Tibial nerve (tissue), 4 donors: ENCODE results near the gene MINDY4. TPM values are rescaled to one million over a fixed set of nuclear protein-coding genes. Genes with fewer than 3 reads are reported as not detected.

Source experiments
- DNase-seq, 2 donors: peaks; one replicate each; pipeline ENCODE4 v3.0.0-alpha.2; 2019; ENCODE audit warnings: low spot score in 2 of 2
- H3K27ac ChIP-seq, 4 donors: fragments of 200-600 bp; sonication (generic) in 3 of 4; one replicate each; pipeline ENCODE4 v1.5.1; 2017 to 2019; ENCODE audit warnings: mild to moderate bottlenecking in 1 of 4
- H3K27me3 ChIP-seq, 2 donors: fragments of 200-600 bp; sonication (generic) in 1 of 2; one replicate each; pipeline versions ENCODE4 v1.5.1 to v1.6.0; 2017 to 2019
- H3K36me3 ChIP-seq, 3 donors: fragments of 200-600 bp; sonication (generic); one replicate each; pipeline ENCODE4 v1.5.1; 2018 to 2019
- H3K4me1 ChIP-seq, 4 donors: fragments of 200-600 bp; sonication (generic) in 3 of 4; one replicate each; pipeline ENCODE4 v1.5.1; 2017 to 2019
- H3K4me3 ChIP-seq, 4 donors: fragments of 200-600 bp; sonication (generic) in 3 of 4; one replicate each; pipeline ENCODE4 v1.5.1; 2017 to 2019; ENCODE audit warnings: mild to moderate bottlenecking in 1 of 4, moderate library complexity in 1 of 4
- H3K9me3 ChIP-seq, 4 donors: fragments of 200-600 bp; sonication (generic) in 3 of 4; one replicate each; pipeline ENCODE4 v1.5.1; 2017 to 2019
- CTCF ChIP-seq, 5 experiments: fragments of 200-600 bp in 3 of 5; fragments of 450-650 bp in 2 of 5; sonication (generic) in 3 of 5; IDR thresholded peaks; one replicate each; pipeline ENCODE4 v1.5.1; 2016 to 2019; ENCODE audit warnings: antibody characterized with exemption in 5 of 5, mild to moderate bottlenecking in 3 of 5, moderate library complexity in 2 of 5
- EP300 ChIP-seq, 2 donors: sonication (generic); formaldehyde crosslinking; IDR thresholded peaks; one replicate each; pipeline ENCODE4 v1.6.1; 2017; ENCODE audit warnings: antibody characterized with exemption in 2 of 2, mild to moderate bottlenecking in 1 of 2
- POLR2A ChIP-seq, 2 donors: fragments of 450-650 bp; IDR thresholded peaks; one replicate each; pipeline ENCODE4 v1.6.1; 2017; ENCODE audit warnings: antibody characterized with exemption in 2 of 2, mild to moderate bottlenecking in 2 of 2, moderate library complexity in 2 of 2
- WGBS, 2 donors: methylation state at CpG; one replicate each; pipeline ENCODE4 v1.1.5; 2018; 5-methylcytosine and 5-hydroxymethylcytosine counted together
- total RNA-seq, 4 donors: library from RNA; depleted of rRNA; stranded (reverse); fragments of >200 nt; gene quantifications; one replicate each; pipeline ENCODE4 v1.1.0, GENCODE V29; 2016

MINDY4 gene
- total RNA-seq, 4 donors from 2014 or later = 17.1 to 21.6 (median 19.9) TPM

GRCh38 chr7:30740417-30741181 lies 30.6 kb upstream of the MINDY4 start:
- no peaks in the 10 kb centered on the region for H3K27me3 ChIP-seq
- no peaks in the 10 kb centered on the region for H3K9me3 ChIP-seq
- peaks cover 0 to 14% (median 0%) of the 10 kb centered on the region in 4 donors for H3K4me1 ChIP-seq
- H3K4me3 ChIP-seq = no peak overlapping the region
- H3K27ac ChIP-seq = no peak overlapping the region
- no peaks in the 10 kb centered on the region for H3K36me3 ChIP-seq
- TF ChIP-seq CTCF (IDR thresholded peaks at IDR 0.05) (peak; percentile 90 to 97 (median 95)), EP300 (IDR thresholded peaks at IDR 0.05) (no peak)
- 39 to 49% methylated on average over 13 to 14 of the region's 14 CpGs for WGBS, 2 donors
- peak; percentile 63 to 79 for DNase-seq

- no peaks in the 10 kb centered on the region for H3K9me3 ChIP-seq
These were observed 29.9 kb upstream of the MINDY4 start for GRCh38 chr7:30741289-30741688.

GRCh38 chr7:30743371-30744074 lies 27.7 kb upstream of the MINDY4 start:
- Histone ChIP-seq H3K4me3 (no peak overlapping the region), H3K9me3 (no peaks in the 10 kb centered on the region), H3K4me1 (peaks cover 0 to 15% (median 0%) of the 10 kb centered on the region in 4 donors), H3K27me3 (no peaks in the 10 kb centered on the region), H3K27ac (no peak overlapping the region), H3K36me3 (no peaks in the 10 kb centered on the region)
- WGBS, 2 donors = 60 to 66% methylated on average over 8 of the region's 8 CpGs
- no peak for DNase-seq
- TF ChIP-seq EP300 (IDR thresholded peaks at IDR 0.05) (no peak), CTCF (IDR thresholded peaks at IDR 0.05) (peak in 1 of 5 experiments; percentile 12)

More at GRCh38 chr7:30741289-30741688, 29.9 kb upstream of the MINDY4 start:
- H3K36me3 ChIP-seq = no peaks in the 10 kb centered on the region
- H3K4me1 ChIP-seq = peaks cover 0 to 15% (median 0%) of the 10 kb centered on the region in 4 donors
- DNase-seq = no peak
- H3K27me3 ChIP-seq = no peaks in the 10 kb centered on the region
- H3K4me3 ChIP-seq = no peak overlapping the region
- 84 to 87% methylated on average over 7 to 8 of the region's 8 CpGs for WGBS, 2 donors
- H3K27ac ChIP-seq = no peak overlapping the region
- TF ChIP-seq EP300 (IDR thresholded peaks at IDR 0.05) = no peak
- TF ChIP-seq CTCF (IDR thresholded peaks at IDR 0.05) = no peak
- TF ChIP-seq POLR2A (IDR thresholded peaks at IDR 0.05) = no peak

- no peak for DNase-seq
- Histone ChIP-seq H3K4me1 (peaks cover 0 to 15% (median 0%) of the 10 kb centered on the region in 4 donors), H3K9me3 (no peaks in the 10 kb centered on the region), H3K27me3 (no peaks in the 10 kb centered on the region), H3K27ac (no peak overlapping the region), H3K4me3 (no peak overlapping the region), H3K36me3 (no peaks in the 10 kb centered on the region)
- WGBS, 2 donors = 92 to 93% methylated on average over 12 of the region's 12 CpGs
- TF ChIP-seq CTCF (IDR thresholded peaks at IDR 0.05) (no peak), EP300 (IDR thresholded peaks at IDR 0.05) (no peak), POLR2A (IDR thresholded peaks at IDR 0.05) (no peak)
These were observed 27.2 kb upstream of the MINDY4 start for GRCh38 chr7:30744075-30744417.
